Astrocyte (in vitro differentiated cells and primary cell): Measurements from ENCODE around the gene EIF2S3. TPM values are rescaled to one million over a fixed set of nuclear protein-coding genes. Genes with fewer than 3 reads are reported as not detected.
A peak's percentile ranks its signal among the peaks of the same experiment; 100 is the strongest.

Experiments used
- DNase-seq: peaks from one replicate; pipeline ENCODE4 v3.0.0-alpha.2; 2010; ENCODE audit warnings: low read depth
- FAIRE-seq: peaks from 2 replicates; lab custom pipeline; 2011; peaks lifted over from hg19 to GRCh38; lab: Jason Lieb, UNC
- H2AFZ ChIP-seq: 2 replicates; pipeline ENCODE4 v1.6.0; 2012; ENCODE audit warnings: low read depth, low read length, inconsistent platforms
- H3K27ac ChIP-seq: 2 replicates; pipeline ENCODE4 v1.5.1; 2011; ENCODE audit warnings: low read depth, low read length, inconsistent platforms
- H3K27me3 ChIP-seq: 2 replicates; pipeline ENCODE4 v1.6.0; 2011; ENCODE audit warnings: low read length, inconsistent platforms; ENCODE audit not compliant: insufficient read depth
- H3K36me3 ChIP-seq: 2 replicates; pipeline ENCODE4 v1.5.1; 2011; ENCODE audit warnings: low read length, inconsistent platforms; ENCODE audit not compliant: insufficient read depth
- H3K4me1 ChIP-seq: 2 replicates; pipeline ENCODE4 v1.5.1; 2011; ENCODE audit warnings: low read length, inconsistent platforms; ENCODE audit not compliant: insufficient read depth
- H3K4me2 ChIP-seq: 2 replicates; pipeline ENCODE4 v1.6.0; 2012; ENCODE audit warnings: low read length, inconsistent platforms
- H3K4me3 ChIP-seq: 2 replicates; pipeline ENCODE4 v1.5.1; 2011; ENCODE audit warnings: low read depth, mild to moderate bottlenecking, low read length, inconsistent platforms; ENCODE audit not compliant: insufficient read depth
- H3K79me2 ChIP-seq: 2 replicates; pipeline ENCODE4 v1.6.0; 2012; ENCODE audit warnings: mild to moderate bottlenecking, low read length, inconsistent platforms; ENCODE audit not compliant: insufficient read depth
- H3K9ac ChIP-seq: 2 replicates; pipeline ENCODE4 v1.6.0; 2012; ENCODE audit warnings: mild to moderate bottlenecking, low read length, inconsistent platforms
- H3K9me3 ChIP-seq: 2 replicates; pipeline ENCODE4 v1.5.1; 2012; ENCODE audit warnings: low read depth, mild to moderate bottlenecking, low read length, inconsistent platforms; ENCODE audit not compliant: insufficient read depth
- H4K20me1 ChIP-seq: 2 replicates; pipeline ENCODE4 v1.6.0; 2012; ENCODE audit warnings: low read length, inconsistent platforms; ENCODE audit not compliant: insufficient read depth
- H3K27ac Mint-ChIP-seq: one replicate; pipeline ENCODE4 v1.8.0; 2021; ENCODE audit warnings: mild to moderate bottlenecking, mixed read lengths; ENCODE audit not compliant: unreplicated experiment
- H3K27me3 Mint-ChIP-seq: one replicate; pipeline ENCODE4 v1.8.0; 2021; ENCODE audit warnings: low read depth, mixed read lengths; ENCODE audit not compliant: unreplicated experiment
- H3K36me3 Mint-ChIP-seq: one replicate; pipeline ENCODE4 v1.8.0; 2021; ENCODE audit warnings: low read depth, mixed read lengths; ENCODE audit not compliant: unreplicated experiment
- H3K4me1 Mint-ChIP-seq: one replicate; pipeline ENCODE4 v1.8.0; 2021; ENCODE audit warnings: low read depth, mixed read lengths; ENCODE audit not compliant: unreplicated experiment
- H3K4me3 Mint-ChIP-seq: one replicate; pipeline ENCODE4 v1.8.0; 2021; ENCODE audit warnings: mild to moderate bottlenecking, moderate library complexity, mixed read lengths; ENCODE audit not compliant: unreplicated experiment
- H3K9me3 Mint-ChIP-seq: one replicate; pipeline ENCODE4 v1.8.0; 2021; ENCODE audit warnings: mild to moderate bottlenecking, mixed read lengths; ENCODE audit not compliant: unreplicated experiment
- EZH2 ChIP-seq: IDR thresholded peaks from 2 replicates; pipeline ENCODE4 v1.6.1; 2012; ENCODE audit warnings: mild to moderate bottlenecking, low read length, inconsistent platforms; ENCODE audit not compliant: insufficient read depth
- total RNA-seq: library from RNA; stranded (reverse); gene quantifications from 2 replicates; pipeline ENCODE4 v1.2.1, GENCODE V29; 2021
- TF ChIP-seq, protein P1 (sequence below): IDR thresholded peaks from 2 replicates; pipeline ENCODE4 v1.5.1; 2011; ENCODE audit warnings: low read depth, mild to moderate bottlenecking, inconsistent platforms, low read length, moderate library complexity; ENCODE audit not compliant: insufficient read depth

Gene EIF2S3
- total RNA-seq, 1 donor from 2014 or later = 216 TPM

DNA sequence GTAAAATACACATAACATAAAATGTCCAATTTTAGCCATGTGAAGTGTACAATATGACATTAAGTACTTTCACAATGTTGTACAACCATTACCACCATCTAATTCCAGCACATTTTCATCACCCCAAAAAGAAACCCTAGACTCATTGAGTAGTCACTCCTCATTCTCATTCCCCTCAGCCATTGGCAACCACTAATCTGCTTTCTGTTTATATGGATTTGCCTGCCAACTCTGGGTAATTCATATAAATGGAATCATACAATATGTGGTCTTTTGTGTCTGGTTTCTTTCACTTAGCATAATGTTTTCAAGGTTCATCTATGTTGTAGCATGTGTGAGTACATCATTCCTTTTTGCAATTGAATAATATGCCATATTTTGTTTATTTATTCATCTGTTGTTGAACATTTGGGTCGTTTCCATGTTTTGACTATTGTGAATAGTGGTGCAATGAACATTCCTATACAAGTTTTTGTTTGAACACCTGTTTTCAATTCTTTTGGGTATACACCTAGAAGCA lies 43.0 kb downstream of the EIF2S3 start:
- FAIRE-seq = no peak
- no peaks in the 10 kb centered on the region for H3K36me3 Mint-ChIP-seq

DNA sequence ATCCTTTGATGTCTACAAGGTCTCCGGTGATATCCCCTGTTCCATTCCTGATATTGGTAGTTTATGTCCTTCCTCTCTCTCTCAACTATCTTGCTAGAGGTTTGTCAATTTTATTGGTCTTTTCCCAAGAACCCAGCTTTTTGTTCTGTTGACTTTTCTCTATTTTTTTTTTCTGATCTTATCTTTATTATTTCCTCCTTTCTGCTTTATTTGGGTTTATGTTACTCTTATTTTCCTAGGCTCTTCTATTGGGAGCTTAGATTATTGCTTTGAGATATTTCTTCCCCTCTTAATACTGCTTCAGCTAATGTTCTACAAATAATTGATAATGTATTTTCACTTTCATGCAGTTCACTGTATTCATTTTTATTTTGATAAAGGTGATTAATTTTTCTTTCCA lies 44.2 kb downstream of the EIF2S3 start:
- Histone ChIP-seq H3K79me2 (no peaks in the 10 kb centered on the region), H3K4me3 (no peak overlapping the region), H4K20me1 (no peaks in the 10 kb centered on the region), H3K4me2 (no peak overlapping the region), H3K36me3 (no peaks in the 10 kb centered on the region), H3K4me1 (peaks cover 3% of the 10 kb centered on the region), H3K9me3 (no peaks in the 10 kb centered on the region), H3K9ac (no peak overlapping the region), H2AFZ (no peak overlapping the region), H3K27me3 (no peaks in the 10 kb centered on the region), H3K27ac (no peak overlapping the region)
- H3K9me3 Mint-ChIP-seq = no peaks in the 10 kb centered on the region
- H3K4me1 Mint-ChIP-seq = peaks cover 6% of the 10 kb centered on the region
- no peaks in the 10 kb centered on the region for H3K36me3 Mint-ChIP-seq
- TF ChIP-seq, protein P1, sequence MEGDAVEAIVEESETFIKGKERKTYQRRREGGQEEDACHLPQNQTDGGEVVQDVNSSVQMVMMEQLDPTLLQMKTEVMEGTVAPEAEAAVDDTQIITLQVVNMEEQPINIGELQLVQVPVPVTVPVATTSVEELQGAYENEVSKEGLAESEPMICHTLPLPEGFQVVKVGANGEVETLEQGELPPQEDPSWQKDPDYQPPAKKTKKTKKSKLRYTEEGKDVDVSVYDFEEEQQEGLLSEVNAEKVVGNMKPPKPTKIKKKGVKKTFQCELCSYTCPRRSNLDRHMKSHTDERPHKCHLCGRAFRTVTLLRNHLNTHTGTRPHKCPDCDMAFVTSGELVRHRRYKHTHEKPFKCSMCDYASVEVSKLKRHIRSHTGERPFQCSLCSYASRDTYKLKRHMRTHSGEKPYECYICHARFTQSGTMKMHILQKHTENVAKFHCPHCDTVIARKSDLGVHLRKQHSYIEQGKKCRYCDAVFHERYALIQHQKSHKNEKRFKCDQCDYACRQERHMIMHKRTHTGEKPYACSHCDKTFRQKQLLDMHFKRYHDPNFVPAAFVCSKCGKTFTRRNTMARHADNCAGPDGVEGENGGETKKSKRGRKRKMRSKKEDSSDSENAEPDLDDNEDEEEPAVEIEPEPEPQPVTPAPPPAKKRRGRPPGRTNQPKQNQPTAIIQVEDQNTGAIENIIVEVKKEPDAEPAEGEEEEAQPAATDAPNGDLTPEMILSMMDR = no peak
- no peak for TF ChIP-seq EZH2
- FAIRE-seq (no peak), DNase-seq (no peak)
- H3K27ac Mint-ChIP-seq = no peak overlapping the region
- no peak overlapping the region for H3K4me3 Mint-ChIP-seq
- H3K27me3 Mint-ChIP-seq = no peaks in the 10 kb centered on the region

More for the DNA sequence above, 43.0 kb downstream of the EIF2S3 start:
- Histone ChIP-seq H3K79me2 (no peaks in the 10 kb centered on the region), H2AFZ (no peak overlapping the region), H3K4me2 (no peak overlapping the region), H3K9ac (no peak overlapping the region), H3K4me3 (no peak overlapping the region), H3K27ac (no peak overlapping the region), H4K20me1 (no peaks in the 10 kb centered on the region), H3K27me3 (no peaks in the 10 kb centered on the region), H3K36me3 (no peaks in the 10 kb centered on the region), H3K4me1 (peaks cover 3% of the 10 kb centered on the region), H3K9me3 (no peaks in the 10 kb centered on the region)
- Mint-ChIP-seq H3K4me3 (no peak overlapping the region), H3K27ac (no peak overlapping the region), H3K9me3 (no peaks in the 10 kb centered on the region), H3K27me3 (no peaks in the 10 kb centered on the region), H3K4me1 (peaks cover 6% of the 10 kb centered on the region)
- DNase-seq = no peak
- TF ChIP-seq EZH2 = no peak
- TF ChIP-seq, protein P1 = no peak

DNA sequence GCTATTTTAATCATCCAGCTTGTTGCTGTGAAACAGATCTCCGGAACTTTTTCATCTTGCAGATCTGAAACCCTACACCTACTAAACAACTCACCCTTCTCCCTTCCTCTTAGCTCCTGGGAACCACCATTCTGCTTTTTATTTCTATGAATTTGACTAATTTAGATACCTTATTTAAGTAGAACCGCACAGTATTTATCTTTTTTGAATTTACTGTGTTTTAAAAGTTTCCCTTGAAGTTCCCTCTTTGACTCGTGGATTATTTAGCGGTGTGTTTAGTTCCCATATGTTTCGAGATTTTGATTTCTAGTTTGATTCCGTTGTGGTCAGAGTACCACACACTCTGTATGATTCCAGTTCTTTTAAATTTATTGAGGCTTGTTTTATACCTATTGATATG lies 44.6 kb downstream of the EIF2S3 start:
- no peaks in the 10 kb centered on the region for H3K27me3 Mint-ChIP-seq
- H3K36me3 Mint-ChIP-seq = no peaks in the 10 kb centered on the region
- Histone ChIP-seq H3K27me3 (no peaks in the 10 kb centered on the region), H3K36me3 (no peaks in the 10 kb centered on the region), H3K4me3 (no peak overlapping the region), H3K9me3 (no peaks in the 10 kb centered on the region), H3K79me2 (no peaks in the 10 kb centered on the region), H3K4me1 (peaks cover 3% of the 10 kb centered on the region), H3K9ac (no peak overlapping the region), H3K4me2 (no peak overlapping the region), H4K20me1 (no peaks in the 10 kb centered on the region), H3K27ac (no peak overlapping the region), H2AFZ (no peak overlapping the region)
- FAIRE-seq (peak; percentile 65), DNase-seq (no peak)
- no peaks in the 10 kb centered on the region for H3K9me3 Mint-ChIP-seq
- peaks cover 6% of the 10 kb centered on the region for H3K4me1 Mint-ChIP-seq
- no peak for TF ChIP-seq EZH2
- TF ChIP-seq, protein P1 = no peak
- H3K4me3 Mint-ChIP-seq = no peak overlapping the region
- no peak overlapping the region for H3K27ac Mint-ChIP-seq
